ENCODE data around the gene RAET1E. TPM values are rescaled to one million over a fixed set of nuclear protein-coding genes. Genes with fewer than 3 reads are reported as not detected.
A peak's percentile ranks its signal among the peaks of the same experiment; 100 is the strongest.

Gene RAET1E
- total and polyA plus RNA-seq, 2 donors (not counting 1 experiment from before 2014, with no cell fraction given) = not detected

- POLR2A ChIA-PET = no interaction called here
Measured at GRCh38 chr6:149924206-149924932, 26.5 kb upstream of the RAET1E start.

More at GRCh38 chr6:149924206-149924932, 26.5 kb upstream of the RAET1E start:
- H3K4me3 Mint-ChIP-seq = peak overlapping the region; percentile 59
- no peak overlapping the region for H3K27ac ChIP-seq (ENCODE audit: low read length in 2 of 2)
- H3K4me1 ChIP-seq (ENCODE audit: control insufficient read depth in 2 of 2, insufficient read depth in 2 of 2, low read length in 2 of 2) = peaks cover 29 to 37% of the 10 kb centered on the region in 2 donors
- no peak for DNase-seq
- H3K79me2 ChIP-seq (ENCODE audit: control insufficient read depth, insufficient read depth, low read length) = no peaks in the 10 kb centered on the region
- TF ChIP-seq EZH2 (IDR thresholded peaks at IDR 0.05; ENCODE audit: borderline replicate concordance, insufficient read depth, low read depth, low read length, poor library complexity, severe bottlenecking) = no peak
- no peak for TF ChIP-seq CTCF (IDR thresholded peaks at IDR 0.05)
- no peak for ATAC-seq (ENCODE audit: low read depth)
- CTCF ChIA-PET = interaction anchor here (1.1 to 2.4 kb wide), 4 partner anchors 86 to 92 kb away, joined by 3 to 10 read pairs (median 5); no protein-coding TSS in a partner anchor
- no peak overlapping the region for H2AFZ ChIP-seq (ENCODE audit: insufficient read depth, low read depth, low read length, poor library complexity, severe bottlenecking)
- no peak overlapping the region for H3K4me3 ChIP-seq (ENCODE audit: control extremely low read depth in 1 of 5, extremely low read depth in 1 of 5, insufficient read depth in 1 of 5, low read depth in 2 of 5, low read length in 4 of 5)
- no peaks in the 10 kb centered on the region for H3K9me3 Mint-ChIP-seq (ENCODE audit: insufficient read depth)
- WGBS (ENCODE audit: insufficient coverage) = 84% methylated on average over 6 of the region's 9 CpGs
- peaks cover 0 to 79% (median 49%) of the 10 kb centered on the region in 4 experiments for H3K27me3 ChIP-seq (replicated peaks in 1 of 4; ENCODE audit: control extremely low read depth in 1 of 4, control insufficient read depth in 3 of 4, insufficient read depth in 4 of 4, low read length in 3 of 4)
- peaks cover 85% of the 10 kb centered on the region for H3K27me3 Mint-ChIP-seq
- no peak overlapping the region for H3K4me2 ChIP-seq (replicated peaks; ENCODE audit: low read depth, low read length, poor library complexity, severe bottlenecking)
- H3K9ac ChIP-seq (ENCODE audit: low read length) = no peak overlapping the region
- H3K9me3 ChIP-seq (ENCODE audit: control extremely low read depth in 1 of 3, control insufficient read depth in 2 of 3, insufficient read depth in 1 of 3, low read length in 2 of 3) = peaks cover 0 to 33% (median 0%) of the 10 kb centered on the region in 3 donors
- H3K4me1 Mint-ChIP-seq = peaks cover 36% of the 10 kb centered on the region
- no peaks in the 10 kb centered on the region for H4K20me1 ChIP-seq (ENCODE audit: control insufficient read depth, insufficient read depth, low read length, poor library complexity, severe bottlenecking)
- H3K36me3 ChIP-seq (replicated peaks in 1 of 2; ENCODE audit: control extremely low read depth in 1 of 2, control insufficient read depth in 1 of 2, extremely low read depth in 1 of 2, insufficient read depth in 2 of 2, low read length in 1 of 2) = no peaks in the 10 kb centered on the region
- intact Hi-C loops (cut with micrococcal nuclease) = no loop called here
- no peak overlapping the region for H3K27ac Mint-ChIP-seq

Data from B cell (primary cell).